GM23338 (cell line): Measurements from ENCODE around the gene OR11L1. TPM values are rescaled to one million over a fixed set of nuclear protein-coding genes. Genes with fewer than 3 reads are reported as not detected.

Source experiments
- ATAC-seq: fragments of 200-7000 bp; cut with Tn5 transposase; 3 replicates; pipeline ENCODE4 v1.9.1; 2020
- DNase-seq: peaks from one replicate; pipeline ENCODE4 v3.0.0-alpha.2; 2015; ENCODE audit warnings: low spot score
- H2AFZ ChIP-seq: fragments of 200-600 bp; sonication (generic); 2 replicates; pipeline ENCODE4 v1.8.0; 2016; ENCODE audit warnings: antibody characterized with exemption, mild to moderate bottlenecking, moderate library complexity
- H3F3A ChIP-seq: fragments of 200-600 bp; sonication (generic); replicated peaks from 2 replicates; pipeline ENCODE4 v1.8.0; 2017; ENCODE audit warnings: antibody characterized with exemption, mixed run types, low read depth
- H3K27ac ChIP-seq: fragments of 200-600 bp; sonication (generic); 2 replicates; pipeline ENCODE4 v1.6.1; 2016; ENCODE audit warnings: low read depth
- H3K27me3 ChIP-seq: fragments of 200-600 bp; sonication (generic); 2 replicates; pipeline ENCODE4 v1.8.0; 2016; ENCODE audit warnings: mild to moderate bottlenecking, mixed run types, moderate library complexity; ENCODE audit not compliant: insufficient read depth
- H3K36me3 ChIP-seq: fragments of 200-600 bp; sonication (generic); 2 replicates; pipeline ENCODE4 v1.8.0; 2016; ENCODE audit warnings: mild to moderate bottlenecking; ENCODE audit not compliant: insufficient read depth
- H3K4me1 ChIP-seq: fragments of 200-600 bp; sonication (generic); 2 replicates; pipeline ENCODE4 v1.8.0; 2016; ENCODE audit warnings: mild to moderate bottlenecking, moderate library complexity; ENCODE audit not compliant: insufficient read depth
- H3K4me2 ChIP-seq: fragments of 200-600 bp; sonication (generic); 2 replicates; pipeline ENCODE4 v1.7.1; 2017; ENCODE audit warnings: mixed run types
- H3K4me3 ChIP-seq: fragments of 200-600 bp; sonication (generic); 2 replicates; pipeline ENCODE4 v1.6.1; 2016; ENCODE audit warnings: mixed run types
- H3K79me2 ChIP-seq: fragments of 200-600 bp; sonication (generic); replicated peaks from 2 replicates; pipeline ENCODE4 v1.8.0; 2017; ENCODE audit warnings: mild to moderate bottlenecking; ENCODE audit not compliant: insufficient read depth
- H3K9me2 ChIP-seq: fragments of 200-600 bp; sonication (generic); 2 replicates; pipeline ENCODE4 v1.8.0; 2017; ENCODE audit not compliant: insufficient read depth
- H4K20me1 ChIP-seq: fragments of 200-600 bp; sonication (generic); replicated peaks from 2 replicates; pipeline ENCODE4 v1.8.0; 2017; ENCODE audit warnings: mild to moderate bottlenecking; ENCODE audit not compliant: insufficient read depth
- H3K27ac Mint-ChIP-seq: 2 replicates; pipeline ENCODE4 v1.8.0; 2020; ENCODE audit warnings: inconsistent platforms, mild to moderate bottlenecking, moderate library complexity, mixed read lengths
- H3K27me3 Mint-ChIP-seq: 3 replicates; pipeline ENCODE4 v1.8.0; 2022; ENCODE audit warnings: low read depth, mild to moderate bottlenecking, moderate library complexity, mixed read lengths, inconsistent platforms; ENCODE audit not compliant: insufficient read depth, poor library complexity
- H3K36me3 Mint-ChIP-seq: 3 replicates; pipeline ENCODE4 v1.8.0; 2021; ENCODE audit warnings: low read depth, mild to moderate bottlenecking, inconsistent platforms, moderate library complexity, mixed read lengths
- H3K4me1 Mint-ChIP-seq: 3 replicates; pipeline ENCODE4 v1.8.0; 2020; ENCODE audit warnings: mild to moderate bottlenecking, inconsistent platforms, mixed read lengths
- H3K4me3 Mint-ChIP-seq: 3 replicates; pipeline ENCODE4 v1.8.0; 2021; ENCODE audit warnings: moderate library complexity, mild to moderate bottlenecking, inconsistent platforms, mixed read lengths
- H3K9me3 Mint-ChIP-seq: 3 replicates; pipeline ENCODE4 v1.8.0; 2020; ENCODE audit warnings: moderate library complexity, mild to moderate bottlenecking, inconsistent platforms, mixed read lengths
- CREB1 ChIP-seq: fragments of 250-450 bp; sonication (Bioruptor Pico); IDR thresholded peaks from 2 replicates; pipeline ENCODE4 v1.5.0; 2020; ENCODE audit warnings: low read depth, mild to moderate bottlenecking, moderate library complexity
- CTCF ChIP-seq, 2 experiments: fragments of 200-600 bp in 1 of 2; sonication (generic) in 1 of 2; conservative IDR thresholded peaks; 2 replicates each; pipeline versions ENCODE4 v1.5.1 to v1.6.1; 2016 to 2017; ENCODE audit warnings: antibody characterized with exemption in 2 of 2, low read depth in 2 of 2, mild to moderate bottlenecking in 2 of 2, moderate library complexity in 1 of 2
- EZH2 ChIP-seq: fragments of 200-600 bp; sonication (generic); IDR thresholded peaks from one replicate; pipeline ENCODE4 v1.8.0; 2017; ENCODE audit warnings: antibody characterized with exemption, mild to moderate bottlenecking, low read depth; ENCODE audit not compliant: unreplicated experiment
- EZH2phosphoT487 ChIP-seq: fragments of 200-600 bp; sonication (generic); IDR thresholded peaks from one replicate; pipeline ENCODE4 v1.8.1; 2018; ENCODE audit warnings: antibody characterized with exemption; ENCODE audit not compliant: unreplicated experiment
- JUNB ChIP-seq: IDR thresholded peaks from one replicate; pipeline ENCODE4 v1.6.1; 2016; ENCODE audit warnings: antibody characterized with exemption; ENCODE audit not compliant: unreplicated experiment
- NANOG ChIP-seq: IDR thresholded peaks from 2 replicates; pipeline ENCODE4 v1.6.1; 2016; ENCODE audit warnings: antibody characterized with exemption, borderline replicate concordance
- POLR2AphosphoS5 ChIP-seq: IDR thresholded peaks from 2 replicates; pipeline ENCODE4 v1.6.1; 2016; ENCODE audit warnings: antibody characterized with exemption, low read depth
- STAT1 ChIP-seq: IDR thresholded peaks from one replicate; pipeline ENCODE4 v1.6.1; 2016; ENCODE audit warnings: antibody characterized with exemption; ENCODE audit not compliant: unreplicated experiment
- ZNF114 ChIP-seq: fragments of 250-450 bp; sonication (Bioruptor Pico); IDR thresholded peaks from 2 replicates; pipeline ENCODE4 v1.5.0; 2020; ENCODE audit warnings: mild to moderate bottlenecking, moderate library complexity
- ZNF331 ChIP-seq: fragments of 250-450 bp; sonication (Bioruptor Pico); IDR thresholded peaks from 2 replicates; pipeline ENCODE4 v1.5.0; 2020; ENCODE audit warnings: low read depth, mild to moderate bottlenecking, moderate library complexity
- polyA plus RNA-seq: library from polyadenylated mRNA; unstranded; fragments of >200 nt; fragmentation: Nextera tagmentation; extraction: Ambion mirVana; gene quantifications from 2 replicates; pipeline ENCODE4 v1.2.1, GENCODE V29; 2016
- total RNA-seq: library from RNA; depleted of rRNA; stranded (reverse); fragments of >200 nt; shearing (Covaris generic); gene quantifications from 2 replicates; pipeline ENCODE4 v1.2.3, GENCODE V29; 2014
- TF ChIP-seq, protein P1 (sequence below): IDR thresholded peaks from one replicate; pipeline ENCODE4 v1.6.1; 2018; ENCODE audit warnings: antibody characterized with exemption; ENCODE audit not compliant: unreplicated experiment
- TF ChIP-seq, protein P2 (sequence below): fragments of 250-450 bp; sonication (Bioruptor Pico); IDR thresholded peaks from 2 replicates; pipeline ENCODE4 v1.5.0; 2020; ENCODE audit warnings: mild to moderate bottlenecking, moderate library complexity
- TF ChIP-seq, protein P3 (sequence below): IDR thresholded peaks from 2 replicates; pipeline ENCODE4 v1.6.1; 2016; ENCODE audit warnings: antibody characterized with exemption

Gene OR11L1
- total and polyA plus RNA-seq, 2 experiments from 2014 or later, result not detected

- TF ChIP-seq EZH2phosphoT487 (no peak), CTCF (conservative IDR thresholded peaks at IDR 0.05; ENCODE audit: low read depth in 2 of 2) (no peak), ZNF114 (CRISPR knock-in tag) (no peak), EZH2 (no peak), ZNF331 (CRISPR knock-in tag) (no peak), STAT1 (no peak), NANOG (no peak), POLR2AphosphoS5 (no peak), JUNB (no peak), CREB1 (CRISPR knock-in tag) (no peak)
- TF ChIP-seq, protein P1, sequence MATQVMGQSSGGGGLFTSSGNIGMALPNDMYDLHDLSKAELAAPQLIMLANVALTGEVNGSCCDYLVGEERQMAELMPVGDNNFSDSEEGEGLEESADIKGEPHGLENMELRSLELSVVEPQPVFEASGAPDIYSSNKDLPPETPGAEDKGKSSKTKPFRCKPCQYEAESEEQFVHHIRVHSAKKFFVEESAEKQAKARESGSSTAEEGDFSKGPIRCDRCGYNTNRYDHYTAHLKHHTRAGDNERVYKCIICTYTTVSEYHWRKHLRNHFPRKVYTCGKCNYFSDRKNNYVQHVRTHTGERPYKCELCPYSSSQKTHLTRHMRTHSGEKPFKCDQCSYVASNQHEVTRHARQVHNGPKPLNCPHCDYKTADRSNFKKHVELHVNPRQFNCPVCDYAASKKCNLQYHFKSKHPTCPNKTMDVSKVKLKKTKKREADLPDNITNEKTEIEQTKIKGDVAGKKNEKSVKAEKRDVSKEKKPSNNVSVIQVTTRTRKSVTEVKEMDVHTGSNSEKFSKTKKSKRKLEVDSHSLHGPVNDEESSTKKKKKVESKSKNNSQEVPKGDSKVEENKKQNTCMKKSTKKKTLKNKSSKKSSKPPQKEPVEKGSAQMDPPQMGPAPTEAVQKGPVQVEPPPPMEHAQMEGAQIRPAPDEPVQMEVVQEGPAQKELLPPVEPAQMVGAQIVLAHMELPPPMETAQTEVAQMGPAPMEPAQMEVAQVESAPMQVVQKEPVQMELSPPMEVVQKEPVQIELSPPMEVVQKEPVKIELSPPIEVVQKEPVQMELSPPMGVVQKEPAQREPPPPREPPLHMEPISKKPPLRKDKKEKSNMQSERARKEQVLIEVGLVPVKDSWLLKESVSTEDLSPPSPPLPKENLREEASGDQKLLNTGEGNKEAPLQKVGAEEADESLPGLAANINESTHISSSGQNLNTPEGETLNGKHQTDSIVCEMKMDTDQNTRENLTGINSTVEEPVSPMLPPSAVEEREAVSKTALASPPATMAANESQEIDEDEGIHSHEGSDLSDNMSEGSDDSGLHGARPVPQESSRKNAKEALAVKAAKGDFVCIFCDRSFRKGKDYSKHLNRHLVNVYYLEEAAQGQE, result no peak
- TF ChIP-seq, protein P2, sequence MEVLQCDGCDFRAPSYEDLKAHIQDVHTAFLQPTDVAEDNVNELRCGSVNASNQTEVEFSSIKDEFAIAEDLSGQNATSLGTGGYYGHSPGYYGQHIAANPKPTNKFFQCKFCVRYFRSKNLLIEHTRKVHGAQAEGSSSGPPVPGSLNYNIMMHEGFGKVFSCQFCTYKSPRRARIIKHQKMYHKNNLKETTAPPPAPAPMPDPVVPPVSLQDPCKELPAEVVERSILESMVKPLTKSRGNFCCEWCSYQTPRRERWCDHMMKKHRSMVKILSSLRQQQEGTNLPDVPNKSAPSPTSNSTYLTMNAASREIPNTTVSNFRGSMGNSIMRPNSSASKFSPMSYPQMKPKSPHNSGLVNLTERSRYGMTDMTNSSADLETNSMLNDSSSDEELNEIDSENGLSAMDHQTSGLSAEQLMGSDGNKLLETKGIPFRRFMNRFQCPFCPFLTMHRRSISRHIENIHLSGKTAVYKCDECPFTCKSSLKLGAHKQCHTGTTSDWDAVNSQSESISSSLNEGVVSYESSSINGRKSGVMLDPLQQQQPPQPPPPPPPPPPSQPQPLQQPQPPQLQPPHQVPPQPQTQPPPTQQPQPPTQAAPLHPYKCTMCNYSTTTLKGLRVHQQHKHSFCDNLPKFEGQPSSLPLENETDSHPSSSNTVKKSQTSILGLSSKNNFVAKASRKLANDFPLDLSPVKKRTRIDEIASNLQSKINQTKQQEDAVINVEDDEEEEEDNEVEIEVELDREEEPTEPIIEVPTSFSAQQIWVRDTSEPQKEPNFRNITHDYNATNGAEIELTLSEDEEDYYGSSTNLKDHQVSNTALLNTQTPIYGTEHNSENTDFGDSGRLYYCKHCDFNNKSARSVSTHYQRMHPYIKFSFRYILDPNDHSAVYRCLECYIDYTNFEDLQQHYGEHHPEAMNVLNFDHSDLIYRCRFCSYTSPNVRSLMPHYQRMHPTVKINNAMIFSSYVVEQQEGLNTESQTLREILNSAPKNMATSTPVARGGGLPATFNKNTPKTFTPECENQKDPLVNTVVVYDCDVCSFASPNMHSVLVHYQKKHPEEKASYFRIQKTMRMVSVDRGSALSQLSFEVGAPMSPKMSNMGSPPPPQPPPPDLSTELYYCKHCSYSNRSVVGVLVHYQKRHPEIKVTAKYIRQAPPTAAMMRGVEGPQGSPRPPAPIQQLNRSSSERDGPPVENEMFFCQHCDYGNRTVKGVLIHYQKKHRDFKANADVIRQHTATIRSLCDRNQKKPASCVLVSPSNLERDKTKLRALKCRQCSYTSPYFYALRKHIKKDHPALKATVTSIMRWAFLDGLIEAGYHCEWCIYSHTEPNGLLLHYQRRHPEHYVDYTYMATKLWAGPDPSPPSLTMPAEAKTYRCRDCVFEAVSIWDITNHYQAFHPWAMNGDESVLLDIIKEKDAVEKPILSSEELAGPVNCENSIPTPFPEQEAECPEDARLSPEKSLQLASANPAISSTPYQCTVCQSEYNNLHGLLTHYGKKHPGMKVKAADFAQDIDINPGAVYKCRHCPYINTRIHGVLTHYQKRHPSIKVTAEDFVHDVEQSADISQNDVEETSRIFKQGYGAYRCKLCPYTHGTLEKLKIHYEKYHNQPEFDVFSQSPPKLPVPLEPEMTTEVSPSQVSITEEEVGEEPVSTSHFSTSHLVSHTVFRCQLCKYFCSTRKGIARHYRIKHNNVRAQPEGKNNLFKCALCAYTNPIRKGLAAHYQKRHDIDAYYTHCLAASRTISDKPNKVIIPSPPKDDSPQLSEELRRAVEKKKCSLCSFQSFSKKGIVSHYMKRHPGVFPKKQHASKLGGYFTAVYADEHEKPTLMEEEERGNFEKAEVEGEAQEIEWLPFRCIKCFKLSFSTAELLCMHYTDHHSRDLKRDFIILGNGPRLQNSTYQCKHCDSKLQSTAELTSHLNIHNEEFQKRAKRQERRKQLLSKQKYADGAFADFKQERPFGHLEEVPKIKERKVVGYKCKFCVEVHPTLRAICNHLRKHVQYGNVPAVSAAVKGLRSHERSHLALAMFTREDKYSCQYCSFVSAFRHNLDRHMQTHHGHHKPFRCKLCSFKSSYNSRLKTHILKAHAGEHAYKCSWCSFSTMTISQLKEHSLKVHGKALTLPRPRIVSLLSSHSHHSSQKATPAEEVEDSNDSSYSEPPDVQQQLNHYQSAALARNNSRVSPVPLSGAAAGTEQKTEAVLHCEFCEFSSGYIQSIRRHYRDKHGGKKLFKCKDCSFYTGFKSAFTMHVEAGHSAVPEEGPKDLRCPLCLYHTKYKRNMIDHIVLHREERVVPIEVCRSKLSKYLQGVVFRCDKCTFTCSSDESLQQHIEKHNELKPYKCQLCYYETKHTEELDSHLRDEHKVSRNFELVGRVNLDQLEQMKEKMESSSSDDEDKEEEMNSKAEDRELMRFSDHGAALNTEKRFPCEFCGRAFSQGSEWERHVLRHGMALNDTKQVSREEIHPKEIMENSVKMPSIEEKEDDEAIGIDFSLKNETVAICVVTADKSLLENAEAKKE, result no peak
- TF ChIP-seq, protein P3, sequence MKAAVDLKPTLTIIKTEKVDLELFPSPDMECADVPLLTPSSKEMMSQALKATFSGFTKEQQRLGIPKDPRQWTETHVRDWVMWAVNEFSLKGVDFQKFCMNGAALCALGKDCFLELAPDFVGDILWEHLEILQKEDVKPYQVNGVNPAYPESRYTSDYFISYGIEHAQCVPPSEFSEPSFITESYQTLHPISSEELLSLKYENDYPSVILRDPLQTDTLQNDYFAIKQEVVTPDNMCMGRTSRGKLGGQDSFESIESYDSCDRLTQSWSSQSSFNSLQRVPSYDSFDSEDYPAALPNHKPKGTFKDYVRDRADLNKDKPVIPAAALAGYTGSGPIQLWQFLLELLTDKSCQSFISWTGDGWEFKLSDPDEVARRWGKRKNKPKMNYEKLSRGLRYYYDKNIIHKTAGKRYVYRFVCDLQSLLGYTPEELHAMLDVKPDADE, result no peak
- no peaks in the 10 kb centered on the region for H3K79me2 ChIP-seq
- Mint-ChIP-seq H3K27me3 (peaks cover 16% of the 10 kb centered on the region), H3K4me1 (peaks cover 6% of the 10 kb centered on the region), H3K36me3 (peaks cover 6% of the 10 kb centered on the region; the same call in 2 of the 3 replicates), H3K4me3 (no peak overlapping the region), H3K9me3 (peaks cover 76% of the 10 kb centered on the region), H3K27ac (no peak overlapping the region)
- ATAC-seq (no peak), DNase-seq (peak; percentile 21)
- H3K4me2 ChIP-seq, result no peak overlapping the region
- H3F3A ChIP-seq, result no peaks in the 10 kb centered on the region
- H3K27me3 ChIP-seq, result peaks cover 18% of the 10 kb centered on the region
- H3K27ac ChIP-seq, result no peak overlapping the region
- no peaks in the 10 kb centered on the region for H3K9me2 ChIP-seq
- no peaks in the 10 kb centered on the region for H4K20me1 ChIP-seq
- no peak overlapping the region for H3K4me3 ChIP-seq
- H3K4me1 ChIP-seq, result peaks cover 6% of the 10 kb centered on the region; the same call in 1 of the 2 replicates
- H2AFZ ChIP-seq, result peak overlapping the region; percentile 66; the same call in 1 of the 2 replicates
- no peaks in the 10 kb centered on the region for H3K36me3 ChIP-seq
These were observed 13.3 kb upstream of the OR11L1 start for GRCh38 chr1:247854899-247855545.
